LNCAP (cell line): ENCODE data around the gene SMARCA4.

Experiments used
- TF ChIP-seq, protein P1 (sequence below): fragments of 450-650 bp; IDR thresholded peaks from 2 replicates; pipeline ENCODE4 v1.5.1; 2017; ENCODE audit warnings: mild to moderate bottlenecking

The SMARCA4 gene

DNA sequence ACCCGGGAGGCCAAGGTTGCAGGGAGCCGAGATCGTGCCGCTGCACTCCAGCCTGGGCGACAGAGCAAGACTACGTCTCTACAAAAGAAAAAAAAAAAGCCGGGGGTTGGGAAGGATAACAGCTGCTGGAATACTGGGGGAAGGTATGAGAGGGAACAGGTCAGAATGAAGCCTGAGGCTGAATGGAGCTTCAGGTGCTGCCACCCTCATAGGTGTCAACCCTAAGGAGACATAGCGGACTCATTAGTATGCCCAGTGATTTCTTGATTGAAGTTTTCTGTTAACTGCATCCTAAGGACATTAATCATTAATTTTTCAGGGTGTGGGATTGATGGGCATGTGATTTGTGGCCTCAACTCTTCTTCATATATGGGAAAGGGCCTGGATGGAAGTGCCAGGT lies 6.0 kb downstream of the SMARCA4 start:
- TF ChIP-seq, protein P1, sequence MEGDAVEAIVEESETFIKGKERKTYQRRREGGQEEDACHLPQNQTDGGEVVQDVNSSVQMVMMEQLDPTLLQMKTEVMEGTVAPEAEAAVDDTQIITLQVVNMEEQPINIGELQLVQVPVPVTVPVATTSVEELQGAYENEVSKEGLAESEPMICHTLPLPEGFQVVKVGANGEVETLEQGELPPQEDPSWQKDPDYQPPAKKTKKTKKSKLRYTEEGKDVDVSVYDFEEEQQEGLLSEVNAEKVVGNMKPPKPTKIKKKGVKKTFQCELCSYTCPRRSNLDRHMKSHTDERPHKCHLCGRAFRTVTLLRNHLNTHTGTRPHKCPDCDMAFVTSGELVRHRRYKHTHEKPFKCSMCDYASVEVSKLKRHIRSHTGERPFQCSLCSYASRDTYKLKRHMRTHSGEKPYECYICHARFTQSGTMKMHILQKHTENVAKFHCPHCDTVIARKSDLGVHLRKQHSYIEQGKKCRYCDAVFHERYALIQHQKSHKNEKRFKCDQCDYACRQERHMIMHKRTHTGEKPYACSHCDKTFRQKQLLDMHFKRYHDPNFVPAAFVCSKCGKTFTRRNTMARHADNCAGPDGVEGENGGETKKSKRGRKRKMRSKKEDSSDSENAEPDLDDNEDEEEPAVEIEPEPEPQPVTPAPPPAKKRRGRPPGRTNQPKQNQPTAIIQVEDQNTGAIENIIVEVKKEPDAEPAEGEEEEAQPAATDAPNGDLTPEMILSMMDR, result no peak

GRCh38 chr19:10968527-10969135 lies 7.8 kb downstream of the SMARCA4 start:
- TF ChIP-seq, protein P1, result no peak

- TF ChIP-seq, protein P1, result no peak
These were observed 10.4 kb downstream of the SMARCA4 start for GRCh38 chr19:10971107-10971726.

DNA sequence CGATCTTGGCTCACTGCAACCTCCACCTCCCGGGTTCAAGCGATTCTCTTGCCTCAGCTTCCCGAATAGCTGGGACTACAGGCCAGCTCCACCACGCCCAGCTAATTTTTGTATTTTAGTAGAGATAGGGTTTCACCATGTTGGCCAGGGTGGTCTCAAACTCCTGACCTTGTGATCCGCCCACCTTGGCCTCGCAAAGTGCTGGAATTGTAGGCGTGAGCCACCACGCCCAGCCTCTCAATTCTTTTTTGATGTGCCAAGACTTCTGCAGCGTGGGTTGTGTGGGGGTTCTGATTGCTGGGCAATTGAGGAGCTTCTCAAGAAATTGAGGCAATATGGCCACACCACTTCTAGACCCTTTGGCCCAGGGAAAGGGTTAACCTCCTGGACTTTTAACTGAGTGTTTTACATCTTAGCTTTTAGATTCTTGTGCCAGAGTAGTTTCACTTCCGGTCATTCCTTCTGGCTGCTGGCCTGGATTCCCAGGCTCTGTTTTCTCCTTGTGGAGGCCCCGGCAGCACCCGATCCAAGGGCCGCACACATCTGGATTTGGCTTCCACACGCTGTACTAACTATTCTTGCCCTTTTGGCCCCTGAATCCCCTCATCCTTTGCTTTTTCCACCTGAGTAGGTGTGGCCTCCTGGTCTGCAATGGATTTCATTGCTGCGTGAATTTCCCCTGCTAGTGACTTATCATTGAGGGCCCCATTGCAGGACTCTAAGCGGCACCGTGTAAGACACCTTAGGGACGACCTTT lies 14.7 kb downstream of the SMARCA4 start:
- TF ChIP-seq, protein P1, result no peak

GRCh38 chr19:10976131-10976892 lies 15.5 kb downstream of the SMARCA4 start:
- TF ChIP-seq, protein P1, result no peak

GRCh38 chr19:10977742-10978092 lies 16.9 kb downstream of the SMARCA4 start:
- TF ChIP-seq, protein P1, result no peak

DNA sequence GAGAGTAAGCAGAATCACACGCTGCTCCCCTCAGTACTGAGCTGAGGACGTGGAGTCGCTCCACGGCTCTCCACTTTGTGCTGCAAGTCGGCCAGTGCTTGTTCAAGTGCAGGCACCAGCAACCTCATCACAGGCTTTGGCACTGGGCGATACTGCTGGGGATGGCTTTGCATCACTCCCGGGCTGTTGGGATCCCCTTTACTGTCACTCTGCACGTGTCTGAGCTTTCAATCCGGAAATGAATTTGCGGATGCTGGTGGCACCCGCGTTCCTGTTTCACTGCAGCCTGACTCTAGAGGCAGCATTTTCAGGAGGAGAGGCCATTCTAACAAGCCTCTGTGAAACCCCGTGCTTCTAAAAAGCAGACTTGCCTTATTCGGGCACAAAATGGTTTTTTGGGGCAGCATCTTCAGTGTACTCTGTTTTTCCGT lies 19.1 kb downstream of the SMARCA4 start:
- TF ChIP-seq, protein P1, result no peak
